ENCODE results near the gene RBM28. TPM values are rescaled to one million over a fixed set of nuclear protein-coding genes. Genes with fewer than 3 reads are reported as not detected.

RBM28 gene, protein sequence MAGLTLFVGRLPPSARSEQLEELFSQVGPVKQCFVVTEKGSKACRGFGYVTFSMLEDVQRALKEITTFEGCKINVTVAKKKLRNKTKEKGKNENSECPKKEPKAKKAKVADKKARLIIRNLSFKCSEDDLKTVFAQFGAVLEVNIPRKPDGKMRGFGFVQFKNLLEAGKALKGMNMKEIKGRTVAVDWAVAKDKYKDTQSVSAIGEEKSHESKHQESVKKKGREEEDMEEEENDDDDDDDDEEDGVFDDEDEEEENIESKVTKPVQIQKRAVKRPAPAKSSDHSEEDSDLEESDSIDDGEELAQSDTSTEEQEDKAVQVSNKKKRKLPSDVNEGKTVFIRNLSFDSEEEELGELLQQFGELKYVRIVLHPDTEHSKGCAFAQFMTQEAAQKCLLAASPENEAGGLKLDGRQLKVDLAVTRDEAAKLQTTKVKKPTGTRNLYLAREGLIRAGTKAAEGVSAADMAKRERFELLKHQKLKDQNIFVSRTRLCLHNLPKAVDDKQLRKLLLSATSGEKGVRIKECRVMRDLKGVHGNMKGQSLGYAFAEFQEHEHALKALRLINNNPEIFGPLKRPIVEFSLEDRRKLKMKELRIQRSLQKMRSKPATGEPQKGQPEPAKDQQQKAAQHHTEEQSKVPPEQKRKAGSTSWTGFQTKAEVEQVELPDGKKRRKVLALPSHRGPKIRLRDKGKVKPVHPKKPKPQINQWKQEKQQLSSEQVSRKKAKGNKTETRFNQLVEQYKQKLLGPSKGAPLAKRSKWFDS
- total RNA-seq, result 15.7 and 22.1 TPM in 2 replicates

DNA sequence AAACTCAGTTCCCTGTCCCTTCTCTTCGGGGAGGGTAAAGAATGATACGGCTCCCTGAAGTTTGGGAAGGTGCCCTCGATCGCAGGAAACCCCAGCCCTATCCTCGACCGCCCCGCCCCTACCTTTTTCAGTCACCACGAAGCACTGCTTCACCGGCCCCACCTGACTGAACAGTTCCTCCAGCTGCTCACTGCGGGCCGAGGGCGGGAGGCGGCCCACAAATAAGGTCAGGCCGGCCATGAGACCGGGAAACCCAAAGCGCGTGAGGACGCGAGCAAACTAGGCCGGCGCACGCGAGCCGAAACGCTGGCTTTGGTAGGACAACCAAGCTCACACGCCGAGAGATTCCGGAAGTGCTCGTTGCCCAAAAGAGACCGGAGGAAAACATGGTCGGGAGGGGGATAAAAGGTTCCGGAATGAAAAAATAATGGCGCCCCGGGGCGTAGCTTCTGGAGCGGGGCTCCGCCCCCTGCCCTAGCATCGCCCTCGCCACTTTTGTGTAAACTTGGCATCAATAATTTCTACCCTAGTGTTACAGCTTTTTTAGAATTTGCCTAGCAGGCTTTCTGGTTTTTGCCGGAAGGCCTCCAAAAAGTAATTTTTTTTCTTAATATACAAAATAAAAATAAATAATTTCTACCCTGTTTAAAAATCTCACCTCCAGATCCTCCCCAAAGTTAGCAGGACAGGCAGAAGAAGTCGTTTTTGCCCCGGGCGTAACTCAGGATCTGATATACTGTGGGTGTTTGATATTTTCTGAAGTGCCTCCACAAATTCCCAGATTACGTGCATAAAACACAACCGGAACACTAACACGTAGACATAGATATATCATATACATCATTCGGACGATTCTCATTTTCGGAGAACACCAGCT is at the start of gene RBM28:
Gene RBM28, minus strand, starts transcription at position 355 of the 877 bp plus-strand sequence. Its CDS starts 115 bp downstream, at position 240.

DNA sequence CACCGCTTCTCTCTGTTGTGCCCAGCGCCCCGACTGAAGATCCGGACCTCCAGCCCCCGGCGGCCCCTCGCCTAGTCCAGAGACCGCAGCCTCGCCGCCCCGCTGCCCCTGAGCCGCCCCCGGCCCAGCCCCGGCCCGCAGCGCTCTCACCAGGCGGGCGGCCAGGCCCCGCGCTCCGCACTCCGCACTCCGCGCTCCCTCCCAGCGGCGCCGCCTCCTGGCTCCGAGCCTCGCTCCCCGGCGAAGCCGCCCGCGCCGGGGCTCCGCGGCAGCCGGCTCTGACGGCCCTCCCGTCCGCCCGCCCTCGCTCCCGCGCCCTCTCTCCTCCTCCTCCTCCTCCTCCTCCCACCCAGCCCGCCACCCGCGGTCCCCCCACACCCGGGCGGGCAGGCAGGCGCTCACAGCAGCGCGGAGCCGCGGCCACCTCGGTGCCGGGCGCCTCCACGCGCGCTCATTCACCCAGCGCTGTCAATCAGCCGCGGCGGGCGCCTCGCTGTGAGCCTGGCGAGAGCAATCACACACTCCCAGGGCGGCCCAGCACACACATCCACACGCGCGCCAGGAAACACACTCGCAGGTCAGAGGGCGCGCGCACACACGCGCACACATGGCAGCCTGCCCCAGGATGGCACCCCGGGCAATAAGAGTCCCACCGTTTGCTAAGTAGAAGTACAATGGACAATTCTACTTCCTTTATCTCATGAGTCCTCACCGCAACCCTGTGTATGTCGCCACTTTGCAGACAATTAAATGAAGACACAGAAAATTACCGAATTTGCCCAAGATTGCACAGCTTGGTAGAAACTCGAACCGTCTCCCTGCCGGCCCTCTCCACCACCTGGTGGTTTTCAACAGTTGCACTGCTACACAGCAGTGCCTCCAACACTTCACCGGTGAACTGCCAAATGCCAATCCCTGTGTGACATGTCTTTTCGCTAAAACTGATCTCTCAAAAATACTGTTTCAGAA is 18.0 kb upstream of the RBM28 start, which contains the start of gene PRRT4:
Gene PRRT4, minus strand, starts transcription at position 280 of the 969 bp plus-strand sequence.

Small RNA genes lying within 50 kb of the gene (small RNA-seq; reads per million reads assigned to genes)
- gene RNU7-27P, result not detected

Other genes with a start within 250 kb of the RBM28 start
- not detected in 2 replicates for gene LEP, start 102.6 kb downstream of the RBM28 start, total RNA-seq
- not detected in 2 replicates for gene PRRT4, start 17.8 kb upstream of the RBM28 start, total RNA-seq
- gene IMPDH1, start 66.1 kb upstream of the RBM28 start, total RNA-seq, result 79.7 and 85.1 TPM in 2 replicates
- 13.0 and 14.0 TPM in 2 replicates for gene HILPDA, start 112.0 kb upstream of the RBM28 start, total RNA-seq
- gene METTL2B, start 132.8 kb upstream of the RBM28 start, total RNA-seq, result 29.0 and 35.6 TPM in 2 replicates

Data from vein endothelial cell (primary cell).